OCI-LY7 (cell line): ENCODE measurements around the gene SMIM10L2A. TPM values are rescaled to one million over a fixed set of nuclear protein-coding genes. Genes with fewer than 3 reads are reported as not detected.

ENCODE experiments used
- BruUV-seq: library from RNA; stranded (reverse); fragments of 400-500 nt; replicated peaks from 2 replicates; lab custom pipeline; 2021; lab: Mats Ljungman, UMichigan
- CTCF ChIA-PET: fragments of 300-600 bp; sonication (Branson Sonifier 250); formaldehyde crosslinking; loops from one replicate; lab custom pipeline; 2022; ENCODE audit warnings: antibody characterized with exemption; ENCODE audit not compliant: unreplicated experiment; lab: Charles Lee
- POLR2A ChIA-PET: fragments of 300-600 bp; sonication (Branson Sonifier 250); formaldehyde crosslinking; loops from one replicate; lab custom pipeline; 2022; ENCODE audit warnings: antibody characterized with exemption; lab: Charles Lee
- DNase-seq: peaks from one replicate; pipeline ENCODE4 v3.0.0-alpha.2; 2015; ENCODE audit warnings: low spot score
- H2AFZ ChIP-seq: fragments of 200-600 bp; sonication (generic), shearing (Covaris generic); 2 replicates; pipeline ENCODE4 v1.6.1; 2014; ENCODE audit warnings: mild to moderate bottlenecking, antibody characterized with exemption, low read length, moderate library complexity
- H3K27ac ChIP-seq: fragments of 200-600 bp; sonication (generic); 2 replicates; pipeline ENCODE4 v1.5.1; 2014; ENCODE audit warnings: mixed run types, low read depth, mild to moderate bottlenecking, moderate library complexity, low read length, inconsistent platforms; ENCODE audit not compliant: poor library complexity, severe bottlenecking
- H3K36me3 ChIP-seq: fragments of 200-600 bp; sonication (generic); 2 replicates; pipeline ENCODE4 v1.6.1; 2014; ENCODE audit warnings: mild to moderate bottlenecking, antibody characterized with exemption, low read length, moderate library complexity, mixed read lengths; ENCODE audit not compliant: insufficient read depth
- H3K4me1 ChIP-seq: fragments of 200-600 bp; sonication (generic); 2 replicates; pipeline ENCODE4 v1.5.1; 2014; ENCODE audit warnings: mild to moderate bottlenecking, low read length; ENCODE audit not compliant: insufficient read depth, poor library complexity, severe bottlenecking
- H3K4me2 ChIP-seq: fragments of 200-600 bp; sonication (generic); 2 replicates; pipeline ENCODE4 v1.6.1; 2014; ENCODE audit warnings: mild to moderate bottlenecking, low read length
- H3K4me3 ChIP-seq: fragments of 200-600 bp; sonication (generic); 2 replicates; pipeline ENCODE4 v1.5.1; 2014; ENCODE audit warnings: mild to moderate bottlenecking, low read depth, low read length; ENCODE audit not compliant: poor library complexity, severe bottlenecking
- H3K79me2 ChIP-seq: fragments of 200-600 bp; sonication (generic); 2 replicates; pipeline ENCODE4 v1.6.1; 2016; ENCODE audit warnings: low read depth, mild to moderate bottlenecking, low read length, moderate library complexity, mixed read lengths; ENCODE audit not compliant: insufficient read depth
- H3K9me2 ChIP-seq: fragments of 200-600 bp; sonication (generic); 2 replicates; pipeline ENCODE4 v1.6.1; 2016; ENCODE audit warnings: mild to moderate bottlenecking, low read length, mixed read lengths; ENCODE audit not compliant: insufficient read depth
- H3K9me3 ChIP-seq: fragments of 200-600 bp; sonication (generic); 2 replicates; pipeline ENCODE4 v1.6.1; 2014; ENCODE audit warnings: mild to moderate bottlenecking, mixed run types, low read length, mixed read lengths
- H4K20me1 ChIP-seq: fragments of 200-600 bp; sonication (generic); 2 replicates; pipeline ENCODE4 v1.6.1; 2014; ENCODE audit warnings: mild to moderate bottlenecking, antibody characterized with exemption, low read length, moderate library complexity, mixed read lengths; ENCODE audit not compliant: insufficient read depth
- CTCF ChIP-seq: fragments of 200-600 bp; sonication (generic); conservative IDR thresholded peaks from 2 replicates; pipeline ENCODE4 v1.5.1; 2014; ENCODE audit warnings: mild to moderate bottlenecking, antibody characterized with exemption, low read length, moderate library complexity, mixed read lengths
- EZH2phosphoT487 ChIP-seq: fragments of 200-600 bp; sonication (generic); IDR thresholded peaks from 2 replicates; pipeline ENCODE4 v1.6.1; 2018; ENCODE audit warnings: low read depth, borderline replicate concordance, mild to moderate bottlenecking, mixed run types, antibody characterized with exemption, low read length, moderate library complexity, mixed read lengths
- intact Hi-C: fragments of 100-400 bp; cut with micrococcal nuclease; formaldehyde crosslinking; loops from one replicate; pipeline ENCODE4 v1.10.0; 2022; ENCODE audit not compliant: unreplicated experiment
- total RNA-seq, 2 experiments: library from RNA; depleted of rRNA in 1 of 2; stranded (reverse); fragments of >200 nt in 1 of 2; shearing (Covaris generic) in 1 of 2; gene quantifications; 2 replicates each; pipeline ENCODE4 v1.2.3, GENCODE V29; 2014 to 2022

SMIM10L2A gene
- total RNA-seq, 2 experiments from 2014 or later: 0.19 TPM; not detected in 1

- no peaks in the 10 kb centered on the region for H3K4me1 ChIP-seq
- H3K9me2 ChIP-seq: no peaks in the 10 kb centered on the region
- H3K36me3 ChIP-seq: no peaks in the 10 kb centered on the region
- no peak overlapping the region for H2AFZ ChIP-seq
- TF ChIP-seq EZH2phosphoT487: no peak
- no peak for TF ChIP-seq CTCF
- H3K27ac ChIP-seq: no peak overlapping the region
- no TSS peak for BruUV-seq
- no peaks in the 10 kb centered on the region for H3K9me3 ChIP-seq
- no peak overlapping the region for H3K4me2 ChIP-seq
- CTCF ChIA-PET: no interaction called here
- POLR2A ChIA-PET: no interaction called here
- no peak overlapping the region for H3K4me3 ChIP-seq
- no peak for DNase-seq
- intact Hi-C loops: no loop called here
- no peaks in the 10 kb centered on the region for H4K20me1 ChIP-seq
- H3K79me2 ChIP-seq: no peaks in the 10 kb centered on the region
These were observed 10.1 kb downstream of the SMIM10L2A start for GRCh38 chrX:135431886-135432285.

GRCh38 chrX:135432453-135432852 lies 10.7 kb downstream of the SMIM10L2A start:
- Histone ChIP-seq H3K79me2 (no peaks in the 10 kb centered on the region), H4K20me1 (no peaks in the 10 kb centered on the region), H2AFZ (no peak overlapping the region), H3K4me2 (no peak overlapping the region), H3K9me3 (no peaks in the 10 kb centered on the region), H3K27ac (no peak overlapping the region), H3K9me2 (no peaks in the 10 kb centered on the region), H3K4me3 (no peak overlapping the region), H3K36me3 (no peaks in the 10 kb centered on the region), H3K4me1 (no peaks in the 10 kb centered on the region)
- intact Hi-C loops: no loop called here
- no peak for TF ChIP-seq CTCF
- TF ChIP-seq EZH2phosphoT487: no peak
- no peak for DNase-seq
- CTCF ChIA-PET: no interaction called here
- no TSS peak for BruUV-seq
- POLR2A ChIA-PET: no interaction called here

GRCh38 chrX:135432881-135433521 lies 11.3 kb downstream of the SMIM10L2A start:
- Histone ChIP-seq H3K36me3 (no peaks in the 10 kb centered on the region), H4K20me1 (no peaks in the 10 kb centered on the region), H3K4me2 (no peak overlapping the region), H3K4me1 (no peaks in the 10 kb centered on the region), H2AFZ (no peak overlapping the region), H3K9me2 (no peaks in the 10 kb centered on the region), H3K79me2 (no peaks in the 10 kb centered on the region), H3K27ac (no peak overlapping the region), H3K4me3 (no peak overlapping the region), H3K9me3 (no peaks in the 10 kb centered on the region)
- TF ChIP-seq CTCF (no peak), EZH2phosphoT487 (no peak)
- intact Hi-C loops: no loop called here
- ChIA-PET POLR2A (interaction anchor here (0.6 kb wide), 1 partner anchor 56 kb away, joined by 5 read pairs; no protein-coding TSS in a partner anchor), CTCF (no interaction called here)
- BruUV-seq: no TSS peak
- no peak for DNase-seq
